Muscle layer of duodenum (tissue), 2 donors: ENCODE data around the gene CAMK4.

Experiments used
- H3K27ac ChIP-seq: one replicate; pipeline ENCODE4 v1.7.0; 2013; ENCODE audit warnings: mild to moderate bottlenecking, low read length
- H3K27me3 ChIP-seq: one replicate; pipeline ENCODE4 v1.7.0; 2013; ENCODE audit warnings: low read depth, mild to moderate bottlenecking, control low read depth, low read length
- H3K36me3 ChIP-seq, 2 donors: one replicate each; pipeline ENCODE4 v1.7.0; 2013; ENCODE audit warnings: low read length in 2 of 2, control low read depth in 1 of 2, mild to moderate bottlenecking in 1 of 2; ENCODE audit not compliant: insufficient read depth in 2 of 2, control insufficient read depth in 1 of 2
- H3K4me1 ChIP-seq, 2 donors: one replicate each; pipeline ENCODE4 v1.7.0; 2013; ENCODE audit warnings: low read length in 2 of 2, mild to moderate bottlenecking in 2 of 2, control low read depth in 1 of 2, moderate library complexity in 1 of 2; ENCODE audit not compliant: insufficient read depth in 2 of 2, control insufficient read depth in 1 of 2
- H3K4me3 ChIP-seq, 2 donors: one replicate each; pipeline ENCODE4 v1.7.0; 2013; ENCODE audit warnings: low read length in 2 of 2, low read depth in 1 of 2, mild to moderate bottlenecking in 1 of 2
- H3K9me3 ChIP-seq, 2 donors: one replicate each; pipeline ENCODE4 v1.7.0; 2013; ENCODE audit warnings: low read length in 2 of 2, control low read depth in 1 of 2, mild to moderate bottlenecking in 1 of 2; ENCODE audit not compliant: control insufficient read depth in 1 of 2
- donor health status: healthy.

The CAMK4 gene

GRCh38 chr5:111215971-111216370, 8.2 kb upstream of the CAMK4 start:
- Histone ChIP-seq H3K27ac (no peak overlapping the region), H3K27me3 (no peaks in the 10 kb centered on the region), H3K9me3 (no peaks in the 10 kb centered on the region), H3K4me3 (no peak overlapping the region), H3K36me3 (no peaks in the 10 kb centered on the region), H3K4me1 (no peaks in the 10 kb centered on the region)

DNA sequence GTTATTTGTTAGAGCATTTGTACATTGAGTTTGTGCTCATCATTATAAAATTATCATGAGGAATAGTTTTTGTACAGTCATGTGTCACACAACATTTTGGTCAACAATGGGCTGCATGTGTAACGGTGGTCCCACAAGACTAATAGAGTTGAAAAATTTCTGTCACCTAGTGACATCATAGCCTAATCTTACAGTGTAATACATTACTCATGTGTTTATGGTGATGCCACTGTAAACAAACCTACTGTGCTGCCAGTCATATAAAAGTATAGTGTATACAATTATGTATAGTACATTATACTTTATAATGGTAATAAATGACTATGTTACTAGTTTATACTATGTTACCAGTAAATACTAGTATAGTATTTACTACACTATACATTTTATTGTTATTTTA, 3.0 kb upstream of the CAMK4 start:
- no peaks in the 10 kb centered on the region for H3K36me3 ChIP-seq
- no peak overlapping the region for H3K27ac ChIP-seq
- no peaks in the 10 kb centered on the region for H3K4me1 ChIP-seq
- H3K4me3 ChIP-seq: no peak overlapping the region
- peaks cover 7% of the 10 kb centered on the region for H3K27me3 ChIP-seq
- no peaks in the 10 kb centered on the region for H3K9me3 ChIP-seq

GRCh38 chr5:111223101-111223786, 940 bp upstream of the CAMK4 start:
- no peaks in the 10 kb centered on the region for H3K9me3 ChIP-seq
- no peaks in the 10 kb centered on the region for H3K36me3 ChIP-seq
- H3K4me3 ChIP-seq: peak overlapping the region; percentile 48 to 73
- peaks cover 7% of the 10 kb centered on the region for H3K27me3 ChIP-seq
- no peaks in the 10 kb centered on the region for H3K4me1 ChIP-seq
- H3K27ac ChIP-seq: no peak overlapping the region

- peak overlapping the region; percentile 56 to 73 for H3K4me3 ChIP-seq
- no peak overlapping the region for H3K27ac ChIP-seq
Observed at GRCh38 chr5:111224561-111225345, 569 bp downstream of the CAMK4 start.

GRCh38 chr5:111225926-111226325, 1.7 kb downstream of the CAMK4 start:
- Histone ChIP-seq H3K36me3 (no peaks in the 10 kb centered on the region), H3K27me3 (peaks cover 7% of the 10 kb centered on the region), H3K27ac (no peak overlapping the region), H3K9me3 (no peaks in the 10 kb centered on the region), H3K4me3 (no peak overlapping the region), H3K4me1 (no peaks in the 10 kb centered on the region)

More at GRCh38 chr5:111224561-111225345, 569 bp downstream of the CAMK4 start:
- Histone ChIP-seq H3K36me3 (no peaks in the 10 kb centered on the region), H3K9me3 (no peaks in the 10 kb centered on the region), H3K4me1 (no peaks in the 10 kb centered on the region), H3K27me3 (peaks cover 7% of the 10 kb centered on the region)

- no peak overlapping the region for H3K27ac ChIP-seq
- peaks cover 7% of the 10 kb centered on the region for H3K27me3 ChIP-seq
- no peaks in the 10 kb centered on the region for H3K36me3 ChIP-seq
- no peak overlapping the region for H3K4me3 ChIP-seq
- no peaks in the 10 kb centered on the region for H3K9me3 ChIP-seq
- no peaks in the 10 kb centered on the region for H3K4me1 ChIP-seq
Observed at GRCh38 chr5:111226556-111226955, 2.4 kb downstream of the CAMK4 start.

- Histone ChIP-seq H3K4me3 (no peak overlapping the region), H3K4me1 (no peaks in the 10 kb centered on the region), H3K36me3 (no peaks in the 10 kb centered on the region), H3K27me3 (peaks cover 7% of the 10 kb centered on the region), H3K27ac (no peak overlapping the region), H3K9me3 (no peaks in the 10 kb centered on the region)
Observed at GRCh38 chr5:111227226-111227782, 3.1 kb downstream of the CAMK4 start.

- Histone ChIP-seq H3K4me3 (no peak overlapping the region), H3K4me1 (no peaks in the 10 kb centered on the region), H3K36me3 (no peaks in the 10 kb centered on the region), H3K9me3 (no peaks in the 10 kb centered on the region), H3K27ac (no peak overlapping the region), H3K27me3 (peaks cover 7% of the 10 kb centered on the region)
Observed at GRCh38 chr5:111227801-111228200, 3.6 kb downstream of the CAMK4 start.

DNA sequence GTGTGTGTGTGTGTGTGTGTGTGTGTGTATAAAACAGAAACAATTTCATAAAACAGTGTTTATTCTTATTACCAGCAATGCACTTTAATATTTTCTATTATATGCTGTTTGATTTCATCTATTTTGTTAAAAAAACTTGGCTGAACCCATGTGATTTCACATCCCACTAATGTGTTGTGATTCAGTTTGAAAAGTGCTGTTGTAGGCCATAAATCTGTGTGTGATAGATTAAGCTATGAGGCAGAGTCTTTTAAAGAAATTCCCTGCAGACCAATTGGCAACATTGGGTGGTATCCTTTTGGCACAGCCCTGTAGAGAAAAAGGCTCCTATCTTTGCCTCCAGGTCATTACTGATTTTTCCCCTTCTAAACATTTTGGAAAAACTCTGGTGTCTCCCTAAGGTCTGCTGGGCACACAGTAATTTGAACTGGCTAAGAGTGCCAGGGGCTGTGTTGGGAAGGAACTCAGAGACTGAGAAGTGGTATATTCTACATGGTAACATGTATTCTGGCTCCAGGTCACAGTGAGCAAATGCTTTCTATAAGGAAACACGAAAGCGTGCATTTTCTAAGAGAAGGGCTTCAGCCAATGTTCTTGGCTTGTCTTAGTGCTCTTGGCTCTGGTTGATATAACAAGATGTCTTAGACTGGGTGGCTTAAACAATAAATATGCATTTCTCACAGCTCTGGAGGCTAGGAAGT, 4.5 kb downstream of the CAMK4 start:
- H3K4me3 ChIP-seq: no peak overlapping the region

DNA sequence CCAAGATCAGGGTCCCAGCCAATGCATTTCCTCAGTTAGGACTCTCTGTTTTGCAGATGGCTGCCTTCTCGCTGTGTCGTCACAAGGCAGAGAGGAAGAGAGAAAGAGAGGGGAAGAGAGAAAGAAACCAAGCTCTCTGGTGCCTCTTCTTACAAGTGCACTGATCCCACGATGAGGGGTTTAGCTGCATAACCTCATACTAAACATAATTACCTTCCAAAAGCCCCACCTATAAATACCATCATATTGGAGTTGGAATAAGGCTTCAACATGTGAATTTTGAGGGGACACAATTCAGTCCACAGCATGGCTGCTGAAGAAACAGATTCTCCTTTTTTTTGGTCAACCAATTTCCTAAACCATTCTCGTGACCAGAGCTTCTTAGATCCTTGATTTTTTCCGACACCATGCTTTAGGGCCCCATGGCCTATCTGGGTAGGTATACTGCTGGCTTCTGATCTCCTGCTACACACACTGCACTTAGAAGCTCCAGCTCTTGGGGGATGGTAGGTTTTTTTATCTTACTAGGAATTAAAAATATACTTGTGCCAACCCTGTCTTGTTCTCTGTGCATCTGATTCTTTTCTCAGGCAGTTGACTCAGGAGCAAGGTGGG, 5.1 kb downstream of the CAMK4 start:
- no peaks in the 10 kb centered on the region for H3K36me3 ChIP-seq
- H3K27ac ChIP-seq: no peak overlapping the region
- H3K4me3 ChIP-seq: no peak overlapping the region
- peaks cover 7% of the 10 kb centered on the region for H3K27me3 ChIP-seq
- H3K4me1 ChIP-seq: no peaks in the 10 kb centered on the region
- H3K9me3 ChIP-seq: no peaks in the 10 kb centered on the region

More for the DNA sequence above, 4.5 kb downstream of the CAMK4 start:
- Histone ChIP-seq H3K27ac (no peak overlapping the region), H3K4me1 (no peaks in the 10 kb centered on the region), H3K36me3 (no peaks in the 10 kb centered on the region), H3K9me3 (no peaks in the 10 kb centered on the region), H3K27me3 (peaks cover 7% of the 10 kb centered on the region)
